BJ (cell line): ENCODE measurements around the gene TTLL5. TPM values are rescaled to one million over a fixed set of nuclear protein-coding genes. Genes with fewer than 3 reads are reported as not detected.

ENCODE experiments used
- CTCF ChIA-PET: fragments of 350-600 bp; formaldehyde crosslinking; extraction: SDS; loops from one replicate; lab custom pipeline; 2021; ENCODE audit warnings: antibody characterized with exemption, inconsistent platforms; lab: Yijun Ruan, JAX
- POLR2A ChIA-PET: fragments of 300-600 bp; sonication (Branson Sonifier 250); formaldehyde crosslinking; extraction: SDS; loops from one replicate; lab custom pipeline; 2021; ENCODE audit warnings: antibody characterized with exemption; lab: Charles Lee
- DNase-seq: peaks from one replicate; pipeline ENCODE4 v3.0.0-alpha.2; 2011; ENCODE audit warnings: low read depth
- H3K27me3 ChIP-seq: 2 replicates; pipeline ENCODE4 v1.6.0; 2011; ENCODE audit warnings: low read length; ENCODE audit not compliant: control insufficient read depth, insufficient read depth
- H3K36me3 ChIP-seq: 2 replicates; pipeline ENCODE4 v1.5.1; 2011; ENCODE audit warnings: low read length; ENCODE audit not compliant: control insufficient read depth, insufficient read depth
- H3K4me3 ChIP-seq: 2 replicates; pipeline ENCODE4 v1.5.1; 2011; ENCODE audit warnings: low read depth, mild to moderate bottlenecking, control low read depth, low read length
- polyA plus RNA-seq: library from polyadenylated mRNA; depleted of rRNA; stranded (reverse); fragments of >200 nt; gene quantifications from 2 replicates; pipeline ENCODE4 v1.2.3, GENCODE V29; 2011
- TF ChIP-seq, protein P1 (sequence below): IDR thresholded peaks from 2 replicates; pipeline ENCODE4 v1.5.1; 2011; ENCODE audit warnings: low read depth, mild to moderate bottlenecking, control low read depth, inconsistent platforms, low read length, moderate library complexity; ENCODE audit not compliant: insufficient read depth

TTLL5 gene
- polyA plus RNA-seq, 1 experiment = 9.9 TPM

DNA sequence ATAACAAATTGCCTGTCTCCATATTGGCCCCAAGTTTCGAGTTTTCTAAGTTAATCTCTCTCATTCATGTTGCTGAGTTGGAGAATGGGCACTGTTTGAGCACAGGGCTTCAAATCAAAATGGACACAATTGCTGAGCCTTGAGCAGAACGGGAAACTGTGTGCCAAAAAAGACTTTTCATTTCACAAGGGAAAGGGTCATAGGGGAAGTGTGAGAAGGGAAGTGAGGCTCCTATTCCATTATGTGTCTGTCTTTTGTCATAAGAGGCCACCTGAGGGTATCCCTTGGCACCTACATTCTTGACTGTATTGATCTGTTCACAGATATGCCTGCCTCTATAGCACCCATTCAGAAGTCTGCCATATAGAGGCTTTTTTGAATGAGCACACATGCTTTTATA lies 59.1 kb downstream of the TTLL5 start:
- ChIA-PET CTCF (interaction anchor here (1.3 to 1.8 kb wide), 3 partner anchors 9 to 262 kb away, joined by 5 to 11 read pairs (median 7); no protein-coding TSS in a partner anchor), POLR2A (no interaction called here)
- DNase-seq = no peak
- Histone ChIP-seq H3K27me3 (no peaks in the 10 kb centered on the region), H3K4me3 (no peak overlapping the region), H3K36me3 (peaks cover 1% of the 10 kb centered on the region; the same call in 1 of the 2 replicates)
- TF ChIP-seq, protein P1, sequence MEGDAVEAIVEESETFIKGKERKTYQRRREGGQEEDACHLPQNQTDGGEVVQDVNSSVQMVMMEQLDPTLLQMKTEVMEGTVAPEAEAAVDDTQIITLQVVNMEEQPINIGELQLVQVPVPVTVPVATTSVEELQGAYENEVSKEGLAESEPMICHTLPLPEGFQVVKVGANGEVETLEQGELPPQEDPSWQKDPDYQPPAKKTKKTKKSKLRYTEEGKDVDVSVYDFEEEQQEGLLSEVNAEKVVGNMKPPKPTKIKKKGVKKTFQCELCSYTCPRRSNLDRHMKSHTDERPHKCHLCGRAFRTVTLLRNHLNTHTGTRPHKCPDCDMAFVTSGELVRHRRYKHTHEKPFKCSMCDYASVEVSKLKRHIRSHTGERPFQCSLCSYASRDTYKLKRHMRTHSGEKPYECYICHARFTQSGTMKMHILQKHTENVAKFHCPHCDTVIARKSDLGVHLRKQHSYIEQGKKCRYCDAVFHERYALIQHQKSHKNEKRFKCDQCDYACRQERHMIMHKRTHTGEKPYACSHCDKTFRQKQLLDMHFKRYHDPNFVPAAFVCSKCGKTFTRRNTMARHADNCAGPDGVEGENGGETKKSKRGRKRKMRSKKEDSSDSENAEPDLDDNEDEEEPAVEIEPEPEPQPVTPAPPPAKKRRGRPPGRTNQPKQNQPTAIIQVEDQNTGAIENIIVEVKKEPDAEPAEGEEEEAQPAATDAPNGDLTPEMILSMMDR = no peak

GRCh38 chr14:75720842-75721498 lies 59.9 kb downstream of the TTLL5 start:
- no peaks in the 10 kb centered on the region for H3K27me3 ChIP-seq
- H3K36me3 ChIP-seq = peaks cover 3% of the 10 kb centered on the region
- no peak overlapping the region for H3K4me3 ChIP-seq
- CTCF ChIA-PET = interaction anchor here (1.3 to 1.8 kb wide), 3 partner anchors 10 to 262 kb away, joined by 5 to 11 read pairs (median 7); no protein-coding TSS in a partner anchor
- DNase-seq = no peak
- TF ChIP-seq, protein P1 = no peak
- POLR2A ChIA-PET = no interaction called here

GRCh38 chr14:75723716-75724115 lies 62.7 kb downstream of the TTLL5 start:
- Histone ChIP-seq H3K27me3 (no peaks in the 10 kb centered on the region), H3K4me3 (no peak overlapping the region), H3K36me3 (peaks cover 3% of the 10 kb centered on the region)
- TF ChIP-seq, protein P1 = no peak
- ChIA-PET POLR2A (no interaction called here), CTCF (interaction anchor here (1.3 to 2.1 kb wide), 2 partner anchors 12 to 259 kb away, joined by 3 to 10 read pairs; no protein-coding TSS in a partner anchor)
- no peak for DNase-seq

DNA sequence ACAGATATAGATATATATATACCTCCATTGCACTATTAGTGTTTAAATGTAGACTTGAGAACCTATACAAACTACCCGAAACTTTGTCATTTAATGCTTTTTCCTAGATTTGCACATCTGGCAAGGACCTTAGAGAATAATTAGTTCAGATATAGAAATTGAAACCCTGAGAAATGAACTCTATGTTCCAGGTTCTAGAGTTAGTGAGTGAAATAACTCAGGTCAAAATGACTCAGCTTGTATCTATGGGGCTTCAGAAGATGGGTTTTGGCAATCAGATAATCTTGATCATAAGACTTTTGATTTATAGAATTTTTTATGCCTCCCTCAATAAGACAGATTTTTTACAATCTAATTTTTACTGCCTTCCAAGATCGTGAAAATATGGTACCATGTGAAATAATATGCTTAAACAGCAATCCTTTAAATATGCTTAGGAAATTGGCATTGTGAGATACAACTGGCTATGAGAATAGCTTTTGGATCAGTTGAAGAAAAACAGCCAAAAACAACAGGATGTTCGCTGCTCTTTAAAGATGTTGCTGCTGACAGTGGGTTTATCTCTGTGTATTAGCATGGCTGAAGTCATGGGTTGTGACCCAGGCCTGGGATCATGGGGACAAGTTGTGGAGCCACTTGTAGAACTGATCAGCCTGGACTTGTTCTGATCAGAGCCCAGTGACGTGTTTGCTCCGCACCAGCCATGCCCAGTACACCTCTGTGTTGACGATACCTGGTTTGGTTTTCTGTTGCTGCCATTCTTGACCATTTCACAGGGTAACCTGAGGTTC lies 63.6 kb downstream of the TTLL5 start:
- Histone ChIP-seq H3K36me3 (peaks cover 3% of the 10 kb centered on the region; the same call in 1 of the 2 replicates), H3K4me3 (no peak overlapping the region), H3K27me3 (no peaks in the 10 kb centered on the region)
- TF ChIP-seq, protein P1 = no peak
- ChIA-PET POLR2A (no interaction called here), CTCF (interaction anchor here (0.7 to 1.3 kb wide), 2 partner anchors 80 to 258 kb away, joined by 3 to 5 read pairs; no protein-coding TSS in a partner anchor)
- DNase-seq = no peak

DNA sequence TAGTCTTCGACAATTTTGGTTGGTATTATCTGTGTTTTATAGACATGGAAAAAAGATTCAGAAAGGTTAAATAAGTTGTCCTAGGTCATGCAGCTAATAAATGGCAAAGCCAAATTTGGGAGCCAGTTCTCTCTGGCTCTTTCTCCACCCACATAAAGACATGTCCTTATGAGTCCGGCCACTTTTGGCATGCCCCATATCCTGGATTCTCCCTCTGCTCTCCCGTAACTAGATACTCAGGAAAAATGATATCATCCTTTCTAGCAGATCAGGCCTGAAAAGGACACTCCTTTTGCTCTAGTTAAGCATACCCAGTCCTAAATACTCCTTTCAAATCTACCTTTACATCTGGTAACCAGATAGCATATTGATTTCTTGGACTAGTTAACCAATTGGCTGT lies 64.4 kb downstream of the TTLL5 start:
- DNase-seq = no peak
- ChIA-PET CTCF (interaction anchor here (1.1 to 1.5 kb wide), 2 partner anchors 17 to 256 kb away, joined by 3 to 5 read pairs; partner anchors contain the start of gene TGFB3), POLR2A (no interaction called here)
- H3K27me3 ChIP-seq = no peaks in the 10 kb centered on the region
- H3K4me3 ChIP-seq = no peak overlapping the region
- H3K36me3 ChIP-seq = peaks cover 3% of the 10 kb centered on the region; the same call in 1 of the 2 replicates
- TF ChIP-seq, protein P1 = no peak
